HG03575 (cell line): Measurements from ENCODE around the gene XAB2.
"Not testable (repeated sequence)": the region's sequence is repeated elsewhere in the genome, so short reads cannot be mapped to it uniquely, and the experiment has no call there.

ENCODE experiments used
- ATAC-seq: cut with Tn5 transposase; IDR thresholded peaks from one replicate; pipeline ENCODE4 v1.9.1; 2021; ENCODE audit not compliant: unreplicated experiment, insufficient number of reproducible peaks, low FRiP score; ENCODE audit errors: extremely low read depth

The XAB2 gene

GRCh38 chr19:7652061-7652641 is 22.8 kb upstream of the XAB2 start:
- ATAC-seq, result no peak

GRCh38 chr19:7650148-7650547 is 20.8 kb upstream of the XAB2 start:
- ATAC-seq, result no peak

GRCh38 chr19:7648265-7649014 is 19.1 kb upstream of the XAB2 start:
- ATAC-seq, result no peak

- ATAC-seq, result no peak
These were observed 17.8 kb upstream of the XAB2 start for GRCh38 chr19:7647156-7647555.

GRCh38 chr19:7646426-7646700 is 17.0 kb upstream of the XAB2 start:
- ATAC-seq, result no peak

GRCh38 chr19:7645656-7646425 is 16.5 kb upstream of the XAB2 start:
- no peak for ATAC-seq

GRCh38 chr19:7645163-7645562 is 15.8 kb upstream of the XAB2 start:
- no peak for ATAC-seq

- no peak for ATAC-seq
These were observed 15.2 kb upstream of the XAB2 start for GRCh38 chr19:7644550-7644877.

- ATAC-seq, result not testable (repeated sequence)
These were observed 14.5 kb upstream of the XAB2 start for GRCh38 chr19:7643629-7644549.

- no peak for ATAC-seq
These were observed 13.7 kb upstream of the XAB2 start for GRCh38 chr19:7643031-7643415.

GRCh38 chr19:7642295-7643030 is 13.1 kb upstream of the XAB2 start:
- ATAC-seq, result no peak

GRCh38 chr19:7641290-7642276 is 12.2 kb upstream of the XAB2 start:
- no peak for ATAC-seq

- no peak for ATAC-seq
These were observed 11.5 kb upstream of the XAB2 start for GRCh38 chr19:7640803-7641202.

- ATAC-seq, result no peak
These were observed 10.6 kb upstream of the XAB2 start for GRCh38 chr19:7639863-7640348.

GRCh38 chr19:7638802-7639465 is 9.6 kb upstream of the XAB2 start:
- no peak for ATAC-seq

GRCh38 chr19:7637374-7638256 is 8.3 kb upstream of the XAB2 start:
- ATAC-seq, result no peak
